ENCODE measurements around the gene ANGPT4. TPM values are rescaled to one million over a fixed set of nuclear protein-coding genes. Genes with fewer than 3 reads are reported as not detected.

ANGPT4 gene
- total and polyA plus RNA-seq, 10 donors = 0.03 to 0.06 TPM; not detected in 8

GRCh38 chr20:881051-881782 is 34.9 kb downstream of the ANGPT4 start:
- peaks cover 0 to 16% (median 0%) of the 10 kb centered on the region in 6 donors for H3K4me1 ChIP-seq
- peak; percentile 27 for DNase-seq
- H3K27ac ChIP-seq = peak overlapping the region in 2 of 8 donors; percentile 25
- intact Hi-C loops (cut with DNase I; ENCODE audit: low total_unique reads) = no loop called here
- H3K27me3 ChIP-seq (replicated peaks in 1 of 7) = peaks cover 0 to 26% (median 6%) of the 10 kb centered on the region in 7 donors
- no peaks in the 10 kb centered on the region for H3K36me3 ChIP-seq
- 61 to 72% (median 66%) methylated on average over 8 to 10 of the region's 10 CpGs for WGBS, 5 donors
- TF ChIP-seq CTCF (IDR thresholded peaks at IDR 0.05 in 8 of 11, conservative IDR thresholded peaks at IDR 0.05 in 3 of 11) (no peak), POLR2A (IDR thresholded peaks at IDR 0.05) (no peak), POLR2AphosphoS5 (IDR thresholded peaks at IDR 0.05) (no peak)
- no peak overlapping the region for H3K4me3 ChIP-seq
- H3K9me3 ChIP-seq = no peaks in the 10 kb centered on the region

GRCh38 chr20:879626-880025 is 36.5 kb downstream of the ANGPT4 start:
- H3K4me1 ChIP-seq = peaks cover 0 to 9% (median 0%) of the 10 kb centered on the region in 6 donors
- intact Hi-C loops (cut with DNase I; ENCODE audit: low total_unique reads) = no loop called here
- H3K4me3 ChIP-seq = no peak overlapping the region
- peaks cover 0 to 13% (median 1%) of the 10 kb centered on the region in 7 donors for H3K27me3 ChIP-seq (replicated peaks in 1 of 7)
- no peaks in the 10 kb centered on the region for H3K9me3 ChIP-seq
- TF ChIP-seq POLR2A (IDR thresholded peaks at IDR 0.05) (no peak), CTCF (IDR thresholded peaks at IDR 0.05 in 8 of 11, conservative IDR thresholded peaks at IDR 0.05 in 3 of 11) (no peak), POLR2AphosphoS5 (IDR thresholded peaks at IDR 0.05) (no peak)
- H3K36me3 ChIP-seq = no peaks in the 10 kb centered on the region
- WGBS, 5 donors = 62 to 85% (median 77%) methylated on average over 4 of the region's 4 CpGs
- H3K27ac ChIP-seq = no peak overlapping the region
- DNase-seq = no peak

GRCh38 chr20:878511-879307 is 37.4 kb downstream of the ANGPT4 start:
- no peak overlapping the region for H3K27ac ChIP-seq
- no peak for TF ChIP-seq POLR2AphosphoS5 (IDR thresholded peaks at IDR 0.05)
- TF ChIP-seq POLR2A (IDR thresholded peaks at IDR 0.05) = no peak
- no peak for TF ChIP-seq CTCF (IDR thresholded peaks at IDR 0.05 in 8 of 11, conservative IDR thresholded peaks at IDR 0.05 in 3 of 11)
- DNase-seq = peak; percentile 18
- no peaks in the 10 kb centered on the region for H3K36me3 ChIP-seq
- H3K4me1 ChIP-seq = peaks cover 0 to 9% (median 0%) of the 10 kb centered on the region in 6 donors
- H3K27me3 ChIP-seq (replicated peaks in 1 of 7) = peaks cover 0 to 5% (median 0%) of the 10 kb centered on the region in 7 donors
- no peaks in the 10 kb centered on the region for H3K9me3 ChIP-seq
- intact Hi-C loops (cut with DNase I; ENCODE audit: low total_unique reads) = no loop called here
- 59 to 67% (median 65%) methylated on average over 9 of the region's 9 CpGs for WGBS, 5 donors
- H3K4me3 ChIP-seq = no peak overlapping the region

GRCh38 chr20:877814-878213 is 38.3 kb downstream of the ANGPT4 start:
- no peak overlapping the region for H3K27ac ChIP-seq
- peaks cover 0 to 9% (median 0%) of the 10 kb centered on the region in 6 donors for H3K4me1 ChIP-seq
- TF ChIP-seq CTCF (IDR thresholded peaks at IDR 0.05 in 8 of 11, conservative IDR thresholded peaks at IDR 0.05 in 3 of 11) = no peak
- TF ChIP-seq POLR2AphosphoS5 (IDR thresholded peaks at IDR 0.05) = no peak
- TF ChIP-seq POLR2A (IDR thresholded peaks at IDR 0.05) = no peak
- H3K27me3 ChIP-seq (replicated peaks in 1 of 7) = no peaks in the 10 kb centered on the region
- 82 to 86% (median 85%) methylated on average over 7 of the region's 7 CpGs for WGBS, 5 donors
- intact Hi-C loops (cut with DNase I; ENCODE audit: low total_unique reads) = no loop called here
- H3K9me3 ChIP-seq = no peaks in the 10 kb centered on the region
- no peaks in the 10 kb centered on the region for H3K36me3 ChIP-seq
- no peak overlapping the region for H3K4me3 ChIP-seq
- DNase-seq = no peak

Measured in spleen (tissue), 11 donors.